ES-I3 (cell line): ENCODE results near the gene CD300C.

ENCODE experiments used
- H3K36me3 ChIP-seq: 2 replicates; pipeline ENCODE4 v1.6.1; 2013; ENCODE audit warnings: mild to moderate bottlenecking, low read length, control low read depth, moderate library complexity; ENCODE audit not compliant: insufficient read depth
- H3K4me1 ChIP-seq: 2 replicates; pipeline ENCODE4 v1.6.1; 2013; ENCODE audit warnings: mild to moderate bottlenecking, control low read depth, low read length; ENCODE audit not compliant: insufficient read depth
- H3K9ac ChIP-seq: 2 replicates; pipeline ENCODE4 v1.6.1; 2013; ENCODE audit warnings: low read depth, mild to moderate bottlenecking, low read length, moderate library complexity
- H3K9me3 ChIP-seq: 2 replicates; pipeline ENCODE4 v1.6.1; 2013; ENCODE audit warnings: mild to moderate bottlenecking, low read length, moderate library complexity; ENCODE audit not compliant: control insufficient read depth, insufficient read depth

Gene CD300C

GRCh38 chr17:74531231-74531761, 14.6 kb downstream of the CD300C start, which contains the start of gene CD300LB:
TSS of gene CD300LB (minus strand) at chr17:74531475. CDS start at chr17:74531350, 125 bp downstream.
- Histone ChIP-seq H3K9ac (peak within 1 kb of the TSS; percentile 59; the same call in 1 of the 2 replicates), H3K36me3 (no peaks in the 10 kb centered on the region), H3K4me1 (peaks cover 9% of the 10 kb centered on the region; the same call in 1 of the 2 replicates), H3K9me3 (peaks cover 2% of the 10 kb centered on the region; the same call in 1 of the 2 replicates)

- Histone ChIP-seq H3K36me3 (no peaks in the 10 kb centered on the region), H3K9me3 (peaks cover 2% of the 10 kb centered on the region; the same call in 1 of the 2 replicates), H3K4me1 (peaks cover 9% of the 10 kb centered on the region; the same call in 1 of the 2 replicates), H3K9ac (no peak overlapping the region)
Measured at GRCh38 chr17:74530831-74531150, 15.1 kb downstream of the CD300C start.

- Histone ChIP-seq H3K36me3 (no peaks in the 10 kb centered on the region), H3K9ac (no peak overlapping the region), H3K9me3 (peaks cover 2% of the 10 kb centered on the region; the same call in 1 of the 2 replicates), H3K4me1 (peaks cover 9% of the 10 kb centered on the region; the same call in 1 of the 2 replicates)
Measured at GRCh38 chr17:74529243-74529642, 16.7 kb downstream of the CD300C start.

GRCh38 chr17:74528491-74529199, 17.3 kb downstream of the CD300C start:
- no peak overlapping the region for H3K9ac ChIP-seq
- H3K9me3 ChIP-seq, result no peaks in the 10 kb centered on the region
- peaks cover 9% of the 10 kb centered on the region; the same call in 1 of the 2 replicates for H3K4me1 ChIP-seq
- no peaks in the 10 kb centered on the region for H3K36me3 ChIP-seq

GRCh38 chr17:74527756-74528155, 18.2 kb downstream of the CD300C start:
- H3K9ac ChIP-seq, result no peak overlapping the region
- peaks cover 7% of the 10 kb centered on the region; the same call in 1 of the 2 replicates for H3K4me1 ChIP-seq
- no peaks in the 10 kb centered on the region for H3K36me3 ChIP-seq
- no peaks in the 10 kb centered on the region for H3K9me3 ChIP-seq

GRCh38 chr17:74527081-74527480, 18.8 kb downstream of the CD300C start:
- H3K36me3 ChIP-seq, result no peaks in the 10 kb centered on the region
- no peaks in the 10 kb centered on the region for H3K9me3 ChIP-seq
- H3K4me1 ChIP-seq, result peaks cover 4% of the 10 kb centered on the region; the same call in 1 of the 2 replicates
- no peak overlapping the region for H3K9ac ChIP-seq

- no peak overlapping the region for H3K9ac ChIP-seq
- no peaks in the 10 kb centered on the region for H3K36me3 ChIP-seq
- peaks cover 1% of the 10 kb centered on the region; the same call in 1 of the 2 replicates for H3K4me1 ChIP-seq
- no peaks in the 10 kb centered on the region for H3K9me3 ChIP-seq
Measured at GRCh38 chr17:74526681-74527080, 19.2 kb downstream of the CD300C start.

- Histone ChIP-seq H3K4me1 (no peaks in the 10 kb centered on the region), H3K9me3 (no peaks in the 10 kb centered on the region), H3K36me3 (no peaks in the 10 kb centered on the region), H3K9ac (no peak overlapping the region)
Measured at GRCh38 chr17:74525781-74526288, 20.1 kb downstream of the CD300C start.

GRCh38 chr17:74525465-74525725, 20.5 kb downstream of the CD300C start:
- H3K36me3 ChIP-seq, result no peaks in the 10 kb centered on the region

GRCh38 chr17:74524653-74525464, 21.1 kb downstream of the CD300C start:
- no peaks in the 10 kb centered on the region for H3K36me3 ChIP-seq
- no peaks in the 10 kb centered on the region for H3K9me3 ChIP-seq
- no peaks in the 10 kb centered on the region for H3K4me1 ChIP-seq
- no peak overlapping the region for H3K9ac ChIP-seq

More at GRCh38 chr17:74525465-74525725, 20.5 kb downstream of the CD300C start:
- H3K9me3 ChIP-seq, result no peaks in the 10 kb centered on the region
- H3K4me1 ChIP-seq, result no peaks in the 10 kb centered on the region
- no peak overlapping the region for H3K9ac ChIP-seq

GRCh38 chr17:74523308-74523707, 22.6 kb downstream of the CD300C start:
- no peaks in the 10 kb centered on the region for H3K36me3 ChIP-seq
- H3K9me3 ChIP-seq, result no peaks in the 10 kb centered on the region
- no peaks in the 10 kb centered on the region for H3K4me1 ChIP-seq
- no peak overlapping the region for H3K9ac ChIP-seq

GRCh38 chr17:74522381-74523105, 23.4 kb downstream of the CD300C start:
- Histone ChIP-seq H3K36me3 (no peaks in the 10 kb centered on the region), H3K9me3 (no peaks in the 10 kb centered on the region), H3K4me1 (no peaks in the 10 kb centered on the region), H3K9ac (no peak overlapping the region)

GRCh38 chr17:74521701-74522201, 24.2 kb downstream of the CD300C start:
- Histone ChIP-seq H3K9ac (no peak overlapping the region), H3K9me3 (no peaks in the 10 kb centered on the region), H3K4me1 (no peaks in the 10 kb centered on the region), H3K36me3 (no peaks in the 10 kb centered on the region)
